ENCODE results near the gene BDKRB1. TPM values are rescaled to one million over a fixed set of nuclear protein-coding genes. Genes with fewer than 3 reads are reported as not detected.

Gene BDKRB1
- total RNA-seq, 6 experiments from 2014 or later = 0.31 TPM; not detected in 5

GRCh38 chr14:96263347-96264199, 7.6 kb downstream of the BDKRB1 start:
- Histone ChIP-seq H3K36me3 (no peaks in the 10 kb centered on the region), H3K27me3 (no peaks in the 10 kb centered on the region), H3K4me1 (peaks cover 0 to 5% (median 0%) of the 10 kb centered on the region in 4 donors), H3K27ac (no peak overlapping the region), H3K9me3 (no peaks in the 10 kb centered on the region), H3K4me3 (no peak overlapping the region)
- TF ChIP-seq CTCF (IDR thresholded peaks at IDR 0.05) (no peak), POLR2A (IDR thresholded peaks at IDR 0.05) (no peak)
- intact Hi-C loops (cut with DNase I) = no loop called here
- no peak for DNase-seq
- WGBS (ENCODE audit: insufficient coverage, low coverage, low lambda C conversion rate, missing lambda C conversion rate) = 77% methylated on average over 9 of the region's 20 CpGs
- ATAC-seq = no peak

GRCh38 chr14:96264200-96264553, 8.2 kb downstream of the BDKRB1 start:
- no peaks in the 10 kb centered on the region for H3K36me3 ChIP-seq
- H3K27me3 ChIP-seq = no peaks in the 10 kb centered on the region
- 75% methylated on average over 2 of the region's 14 CpGs for WGBS (ENCODE audit: insufficient coverage, low coverage, low lambda C conversion rate, missing lambda C conversion rate)
- TF ChIP-seq CTCF (IDR thresholded peaks at IDR 0.05) (no peak), POLR2A (IDR thresholded peaks at IDR 0.05) (no peak)
- no peak overlapping the region for H3K4me3 ChIP-seq
- peaks cover 0 to 11% (median 0%) of the 10 kb centered on the region in 4 donors for H3K4me1 ChIP-seq
- no peaks in the 10 kb centered on the region for H3K9me3 ChIP-seq
- DNase-seq = no peak
- H3K27ac ChIP-seq = no peak overlapping the region
- ATAC-seq = no peak
- intact Hi-C loops (cut with DNase I) = no loop called here

- H3K4me3 ChIP-seq = no peak overlapping the region
- DNase-seq (no peak), ATAC-seq (no peak)
- TF ChIP-seq CTCF (IDR thresholded peaks at IDR 0.05) (peak in 1 of 4 donors; percentile 21), POLR2A (IDR thresholded peaks at IDR 0.05) (no peak)
- peaks cover 0 to 11% (median 0%) of the 10 kb centered on the region in 4 donors for H3K4me1 ChIP-seq
- no peaks in the 10 kb centered on the region for H3K36me3 ChIP-seq
- 71% methylated on average over 1 of the region's 3 CpGs for WGBS (ENCODE audit: insufficient coverage, low coverage, low lambda C conversion rate, missing lambda C conversion rate)
- H3K27ac ChIP-seq = no peak overlapping the region
- no peaks in the 10 kb centered on the region for H3K9me3 ChIP-seq
- no peaks in the 10 kb centered on the region for H3K27me3 ChIP-seq
- intact Hi-C loops (cut with DNase I) = loop anchor here in 1 of 2 donors (5.0 kb wide), 1 partner anchor 163 kb away; no protein-coding TSS in a partner anchor
Observed at GRCh38 chr14:96264853-96265252, 8.8 kb downstream of the BDKRB1 start.

- Histone ChIP-seq H3K27ac (no peak overlapping the region), H3K4me1 (peaks cover 0 to 11% (median 0%) of the 10 kb centered on the region in 4 donors), H3K27me3 (no peaks in the 10 kb centered on the region), H3K36me3 (no peaks in the 10 kb centered on the region), H3K4me3 (no peak overlapping the region), H3K9me3 (no peaks in the 10 kb centered on the region)
- ATAC-seq = no peak
- no peak for DNase-seq
- TF ChIP-seq CTCF (IDR thresholded peaks at IDR 0.05) (no peak), POLR2A (IDR thresholded peaks at IDR 0.05) (no peak)
- 71% methylated on average over 12 of the region's 16 CpGs for WGBS (ENCODE audit: insufficient coverage, low coverage, low lambda C conversion rate, missing lambda C conversion rate)
- intact Hi-C loops (cut with DNase I) = loop anchor here in 1 of 2 donors (5.0 kb wide), 1 partner anchor 163 kb away; no protein-coding TSS in a partner anchor
Observed at GRCh38 chr14:96265383-96266095, 9.5 kb downstream of the BDKRB1 start.
